NCI-H524 (cell line): ENCODE results near the gene ROBO1.
"Not testable (repeated sequence)": the region's sequence is repeated elsewhere in the genome, so short reads cannot be mapped to it uniquely, and the experiment has no call there.

ENCODE experiments used
- DNase-seq, 2 experiments: peaks; one replicate each; lab custom pipeline; 2025; lab: John Stamatoyannopoulos, UW

Gene ROBO1

DNA sequence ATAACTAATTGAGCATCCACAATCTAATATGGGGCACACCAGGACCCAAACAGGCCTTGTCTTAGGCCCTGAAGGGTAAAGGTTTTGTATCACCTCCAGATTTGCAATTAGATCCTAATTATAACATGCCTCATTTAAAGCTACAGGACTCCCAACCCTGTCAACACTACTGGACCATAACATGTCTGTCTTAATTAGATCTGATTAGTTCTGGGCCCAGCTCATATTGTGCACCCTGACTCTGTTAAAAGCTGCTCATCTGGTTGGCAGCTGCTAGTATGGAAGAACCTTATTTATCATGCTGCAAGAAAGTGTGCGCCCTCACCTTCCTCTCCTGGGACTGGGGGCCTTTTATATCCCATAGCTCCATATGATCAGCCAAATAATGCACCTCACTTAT is 457.8 kb downstream of the ROBO1 start:
- no peak for DNase-seq

DNA sequence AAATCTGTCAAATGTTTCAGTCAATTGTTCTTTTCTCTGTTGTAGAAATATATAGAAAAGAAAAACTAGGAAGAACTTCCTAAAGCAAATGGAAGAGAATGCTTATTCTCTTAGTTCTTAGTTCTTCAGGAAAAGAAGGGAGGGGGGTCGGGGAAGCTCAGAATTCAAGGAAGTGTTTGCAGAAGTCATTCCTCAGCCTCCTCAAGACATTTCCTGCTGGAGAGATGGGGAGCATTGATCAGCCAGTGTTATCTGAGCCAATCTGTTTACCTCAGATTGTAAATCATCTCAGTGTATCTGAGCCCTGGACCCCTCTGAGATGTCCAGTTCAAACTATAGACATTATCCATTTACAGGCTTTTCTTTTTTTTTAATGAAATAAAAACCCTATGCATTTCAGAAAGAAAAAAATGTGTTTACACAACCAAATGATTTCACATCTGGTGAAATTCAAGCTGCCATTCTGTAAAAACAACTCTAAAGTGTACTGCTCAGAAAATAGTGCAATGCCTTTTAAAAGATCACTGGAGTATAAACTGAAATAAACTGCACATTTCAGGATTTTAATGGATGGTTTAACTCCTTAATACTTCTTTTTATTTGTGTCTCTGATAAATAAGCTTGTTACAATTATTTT is 460.7 kb downstream of the ROBO1 start:
- no peak for DNase-seq

DNA sequence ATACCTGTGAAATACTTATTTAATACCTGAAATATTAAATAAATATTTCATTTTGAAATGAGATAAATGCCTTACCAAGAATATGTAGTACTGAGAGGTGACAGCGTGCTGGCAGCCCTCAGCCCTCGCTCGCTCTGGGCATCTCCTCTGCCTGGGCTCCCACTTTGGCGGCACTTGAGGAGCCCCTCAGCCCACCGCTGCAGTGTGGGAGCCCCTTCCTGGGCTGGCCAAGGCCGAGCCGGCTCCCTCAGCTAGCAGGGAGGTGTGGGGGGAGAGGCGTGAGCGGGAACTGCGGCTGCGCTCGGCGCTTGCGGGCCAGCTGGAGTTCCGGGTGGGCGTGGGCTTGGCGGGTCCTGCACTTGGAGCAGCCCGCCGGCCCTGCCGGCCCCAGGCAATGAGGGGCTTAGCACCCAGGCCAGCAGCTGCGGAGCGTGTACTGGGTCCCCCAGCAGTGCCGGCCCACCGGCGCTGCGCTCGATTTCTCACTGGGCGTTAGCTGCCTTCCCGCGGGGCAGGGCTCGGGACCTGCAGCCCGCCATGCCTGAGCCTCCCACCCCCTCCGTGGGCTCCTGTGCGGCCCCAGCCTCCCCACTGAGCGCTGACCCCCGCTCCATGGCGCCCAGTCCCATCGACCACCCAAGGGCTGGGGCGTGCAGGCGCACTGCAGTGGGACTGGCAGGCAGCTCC is 467.7 kb downstream of the ROBO1 start:
- DNase-seq, result not testable (repeated sequence)

DNA sequence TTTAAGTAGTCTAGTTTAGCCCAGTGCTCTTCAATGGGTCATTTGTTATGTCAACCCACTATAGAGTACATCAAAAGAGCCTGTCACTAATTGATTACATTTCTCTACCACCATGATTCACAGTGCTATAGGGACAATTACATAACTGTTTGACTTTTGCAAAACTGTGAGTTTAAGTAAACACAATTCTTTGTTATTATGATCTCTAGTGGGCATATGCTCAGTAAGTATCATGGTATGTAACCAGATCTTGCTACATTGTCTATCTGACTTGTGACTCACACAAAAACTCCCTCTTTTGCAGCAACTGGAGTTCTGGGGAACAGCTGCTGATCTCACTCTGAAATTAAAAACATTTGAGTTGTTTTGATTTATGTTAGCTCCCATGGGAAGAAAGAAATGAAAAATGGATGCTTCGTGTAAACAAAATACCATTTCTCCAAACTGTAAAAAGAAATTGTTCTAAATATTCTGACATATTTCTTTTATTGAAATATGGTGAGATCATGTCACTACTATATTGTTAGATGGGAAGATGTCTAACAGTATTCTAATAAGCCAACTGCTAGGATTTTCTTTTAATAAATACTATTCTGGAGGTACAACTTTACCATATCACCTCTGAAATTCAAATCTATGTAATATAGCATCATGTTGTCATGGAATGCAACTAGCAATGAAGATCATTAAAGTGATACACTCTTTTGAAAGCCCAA is 470.4 kb downstream of the ROBO1 start:
- DNase-seq, result peak in 1 of 2 experiments; percentile 60

DNA sequence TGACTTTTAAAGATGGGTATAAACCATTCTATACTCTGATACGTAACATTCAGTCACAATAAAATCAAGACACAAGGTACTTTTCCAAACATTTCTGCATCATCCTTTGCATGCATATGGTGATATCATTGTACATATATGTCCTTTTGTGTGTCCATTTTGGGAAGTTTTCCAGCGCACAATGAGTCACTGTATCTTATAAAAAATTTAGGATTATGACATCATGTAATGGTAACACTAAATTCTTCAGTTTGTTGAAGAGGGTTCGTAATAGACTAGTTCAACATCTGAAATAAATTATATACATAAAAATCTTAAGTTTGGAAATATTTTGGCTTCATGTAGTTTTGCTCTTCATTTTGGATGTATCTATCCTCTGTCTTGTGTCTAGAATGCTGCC is 480.9 kb downstream of the ROBO1 start:
- DNase-seq, result no peak

DNA sequence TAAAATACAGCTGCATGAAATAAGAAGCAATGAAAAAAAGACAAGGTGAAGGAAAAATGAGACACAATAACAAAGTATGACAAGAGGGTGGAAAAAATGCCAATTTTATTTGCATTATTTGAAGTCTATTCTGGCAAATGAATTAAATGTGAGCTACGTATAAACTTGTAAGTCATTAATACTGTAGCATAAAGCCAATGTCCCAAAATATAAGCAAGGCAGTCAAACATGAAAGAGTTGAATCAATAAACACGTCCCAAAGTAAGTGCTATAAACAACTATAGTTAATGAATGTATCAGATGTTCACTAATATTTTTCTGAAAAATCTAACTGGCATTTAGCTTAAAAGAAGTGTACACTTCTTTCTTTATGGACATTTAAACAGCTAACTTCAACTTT is 481.9 kb downstream of the ROBO1 start:
- no peak for DNase-seq

DNA sequence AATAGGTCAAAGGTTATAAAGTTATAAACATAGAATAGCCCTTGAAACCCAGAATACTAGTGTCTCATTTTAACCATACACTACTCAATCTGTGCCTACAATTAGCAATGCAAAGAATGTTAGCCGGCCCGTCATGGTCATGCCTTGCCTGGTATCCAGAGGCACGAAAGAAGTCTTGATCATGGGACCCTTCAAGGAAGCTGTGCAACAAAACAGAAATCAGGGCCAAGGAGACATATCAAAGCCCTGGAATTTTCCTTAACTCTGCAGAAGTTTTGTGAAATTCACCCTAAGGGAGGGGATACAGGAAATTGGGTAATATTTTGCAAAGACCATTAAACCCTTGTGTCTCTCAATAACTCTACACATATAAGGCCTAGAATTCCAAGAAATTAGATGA is 482.4 kb downstream of the ROBO1 start:
- DNase-seq, result no peak

DNA sequence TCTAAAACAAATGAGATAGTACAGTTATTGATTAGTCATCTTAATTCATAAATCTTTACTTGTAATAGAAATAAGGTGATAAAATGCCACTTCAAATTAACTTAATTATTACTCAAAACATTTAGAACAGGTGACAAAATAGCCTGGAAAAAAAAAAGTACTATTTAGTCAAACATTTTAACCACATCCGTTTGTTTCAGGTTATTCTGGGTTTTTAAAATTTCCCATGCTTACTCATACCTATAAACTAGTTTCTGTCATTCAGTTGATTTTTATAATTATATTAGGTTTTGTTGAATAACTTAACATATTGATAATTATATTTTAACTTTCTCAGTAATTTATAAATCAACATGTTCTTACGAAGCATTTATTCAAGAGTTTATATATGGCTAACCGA is 483.0 kb downstream of the ROBO1 start:
- DNase-seq, result no peak

DNA sequence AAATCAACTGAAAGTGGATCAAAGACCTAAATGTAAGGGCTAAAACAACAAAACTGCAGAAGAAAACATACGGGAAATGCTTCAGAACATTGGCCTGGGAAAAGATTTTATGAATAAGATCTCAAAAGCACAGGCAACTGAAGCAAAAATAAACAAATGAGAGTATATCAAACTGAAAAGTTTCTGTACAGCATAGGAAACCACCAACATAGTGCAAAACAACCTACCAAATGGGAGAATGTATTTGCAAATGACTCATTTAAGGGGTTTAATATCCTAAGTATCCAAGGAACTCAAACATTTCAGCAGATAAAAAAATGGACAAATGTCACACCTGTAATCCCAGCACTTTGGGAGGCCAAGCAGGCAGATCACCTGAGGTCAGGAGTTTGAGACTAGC is 489.1 kb downstream of the ROBO1 start:
- DNase-seq, result no peak

DNA sequence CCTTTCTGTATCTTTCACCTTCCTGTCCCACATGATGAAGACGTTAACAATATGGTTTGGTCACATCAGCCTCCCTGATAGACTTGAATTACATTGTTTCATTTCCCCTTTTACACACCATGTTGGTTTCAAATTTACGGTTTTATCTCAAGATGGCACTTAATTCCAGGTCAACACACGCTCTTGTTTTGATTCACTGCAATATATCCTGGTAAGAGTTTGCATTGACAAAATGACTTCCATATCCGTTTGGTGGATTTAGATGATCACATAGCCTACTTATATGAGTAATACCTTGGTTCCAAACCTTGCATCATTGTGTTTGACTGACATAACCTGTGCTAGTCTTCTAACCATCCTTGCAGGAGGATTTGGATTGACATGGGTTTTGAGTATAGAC is 499.4 kb downstream of the ROBO1 start:
- no peak for DNase-seq

DNA sequence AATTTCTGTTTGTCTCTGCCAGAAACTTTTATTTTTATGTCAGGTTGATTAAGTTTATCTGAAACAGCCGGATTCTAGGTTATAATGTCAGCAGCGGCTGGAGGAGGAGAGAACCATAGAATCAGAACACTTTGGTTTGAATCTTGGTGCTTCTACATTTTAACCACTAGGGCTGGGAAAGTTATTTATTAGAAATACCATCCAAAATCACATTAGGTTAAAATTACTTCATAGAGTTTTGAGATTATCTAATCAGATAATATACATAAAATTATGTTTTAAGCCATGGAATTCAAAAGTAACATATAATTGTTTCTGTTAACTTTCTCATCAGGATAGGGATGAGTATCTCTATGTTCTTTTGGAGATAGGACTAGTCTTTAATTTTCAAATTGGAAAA is 502.9 kb downstream of the ROBO1 start:
- DNase-seq, result no peak

DNA sequence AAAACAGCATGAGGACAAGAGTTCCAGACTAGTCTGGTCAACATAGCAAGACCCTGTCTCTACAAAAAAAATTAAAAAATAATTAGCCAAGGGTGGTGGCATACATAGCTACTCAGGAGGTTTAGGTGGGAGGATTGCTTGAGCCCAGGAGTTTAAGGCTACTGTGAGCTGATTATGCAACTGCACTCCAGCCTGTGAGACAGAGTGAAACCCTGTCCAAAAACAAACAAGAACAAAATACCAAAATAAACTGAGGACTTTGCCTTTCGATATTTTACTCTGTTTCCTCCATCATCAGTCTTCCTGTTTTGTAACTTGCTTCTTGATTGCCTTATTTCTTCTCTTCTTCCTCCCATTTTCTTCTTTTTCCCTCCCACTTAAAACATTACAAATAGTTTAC is 504.4 kb downstream of the ROBO1 start:
- DNase-seq, result no peak

DNA sequence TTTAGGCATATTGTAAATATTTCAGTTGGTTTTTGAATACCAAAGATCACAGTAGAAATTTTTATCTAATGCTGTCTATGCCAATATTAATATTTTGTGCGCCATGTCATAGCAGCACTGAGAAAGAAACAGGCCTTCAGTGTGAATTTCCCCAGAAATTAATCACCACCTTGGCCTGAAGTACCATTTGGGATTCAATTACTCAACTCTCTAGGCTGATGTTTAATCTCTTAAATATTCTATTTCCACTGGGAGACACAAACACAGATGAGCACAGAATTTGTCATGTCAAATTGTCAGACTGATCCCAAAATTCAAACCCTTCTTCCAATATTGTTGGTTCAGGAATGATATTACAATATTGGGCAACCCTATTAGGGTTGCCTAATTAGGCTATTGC is 509.3 kb downstream of the ROBO1 start:
- no peak for DNase-seq

DNA sequence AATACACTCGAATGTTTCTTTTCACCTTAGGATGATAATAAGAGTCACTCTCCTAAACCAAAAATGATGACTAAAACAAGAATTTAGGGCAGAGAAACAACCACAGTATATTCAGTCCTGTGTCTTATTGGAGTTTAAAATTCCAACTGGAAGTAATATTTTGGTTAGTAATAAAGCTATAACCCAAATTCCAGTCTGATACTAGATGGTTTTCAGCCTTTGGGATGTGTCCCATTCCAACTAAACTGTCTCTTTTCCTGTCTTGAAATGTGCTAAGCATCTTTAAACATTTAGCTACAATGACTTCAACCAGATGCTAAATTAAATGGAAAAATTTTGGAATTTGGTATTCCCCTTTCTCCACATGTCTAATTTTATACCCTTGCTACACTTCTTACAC is 510.0 kb downstream of the ROBO1 start:
- no peak for DNase-seq

DNA sequence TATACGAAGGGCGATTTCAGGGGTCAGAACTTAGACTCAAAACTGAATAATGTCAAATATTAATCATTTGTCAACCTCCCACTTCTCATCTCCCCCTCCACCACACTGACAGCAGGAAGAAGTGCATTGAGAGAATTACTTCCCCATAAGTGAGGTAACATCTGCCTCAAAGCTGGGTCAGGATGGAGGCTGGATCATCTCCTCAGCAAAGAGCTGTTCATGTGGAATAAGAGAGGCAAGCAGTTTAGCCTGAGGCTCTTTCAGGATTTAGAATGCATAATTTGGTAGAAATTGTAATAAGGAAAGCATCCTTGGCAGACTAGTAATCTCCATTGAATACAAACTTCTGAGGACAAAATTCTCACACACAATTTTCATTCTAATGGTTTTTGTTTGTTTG is 512.1 kb downstream of the ROBO1 start:
- peak in 1 of 2 experiments; percentile 38 for DNase-seq

DNA sequence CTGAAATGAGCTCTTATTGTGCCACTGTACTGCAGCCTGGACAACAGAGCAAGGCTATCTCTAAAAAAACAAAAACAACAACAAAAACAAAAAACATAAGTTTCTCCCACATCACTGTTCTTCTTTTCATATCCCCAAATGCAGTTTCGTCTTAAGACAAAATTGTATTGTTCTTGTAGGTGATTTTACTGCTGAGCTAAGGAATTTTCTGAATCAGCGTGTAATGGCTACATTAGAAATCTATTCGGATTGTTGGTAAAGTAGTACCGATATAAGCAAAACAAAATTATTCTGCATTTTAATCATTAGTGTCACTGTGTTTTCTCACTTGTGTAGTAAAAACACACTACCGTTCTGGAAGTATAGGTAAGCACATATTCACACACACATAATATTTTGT is 512.5 kb downstream of the ROBO1 start:
- no peak for DNase-seq

DNA sequence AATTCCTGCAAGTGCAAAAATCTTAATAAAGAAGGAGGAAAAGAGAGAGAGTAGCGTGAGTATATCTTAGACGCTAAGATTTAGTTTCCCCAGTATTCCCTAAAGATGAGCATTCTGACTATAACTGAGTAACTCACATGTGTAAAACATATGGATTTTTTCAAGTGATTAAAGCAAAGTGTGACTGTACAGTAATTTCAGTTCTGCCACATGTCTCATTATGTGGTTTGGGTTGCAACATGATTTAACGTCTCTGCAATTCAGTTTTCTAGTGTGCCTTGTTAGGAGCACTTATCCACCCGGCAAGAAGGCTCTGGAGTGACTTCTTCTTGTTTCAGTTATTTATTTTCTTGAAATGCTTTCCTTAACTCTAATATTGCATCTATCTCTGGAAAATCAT is 514.1 kb downstream of the ROBO1 start:
- DNase-seq, result no peak

DNA sequence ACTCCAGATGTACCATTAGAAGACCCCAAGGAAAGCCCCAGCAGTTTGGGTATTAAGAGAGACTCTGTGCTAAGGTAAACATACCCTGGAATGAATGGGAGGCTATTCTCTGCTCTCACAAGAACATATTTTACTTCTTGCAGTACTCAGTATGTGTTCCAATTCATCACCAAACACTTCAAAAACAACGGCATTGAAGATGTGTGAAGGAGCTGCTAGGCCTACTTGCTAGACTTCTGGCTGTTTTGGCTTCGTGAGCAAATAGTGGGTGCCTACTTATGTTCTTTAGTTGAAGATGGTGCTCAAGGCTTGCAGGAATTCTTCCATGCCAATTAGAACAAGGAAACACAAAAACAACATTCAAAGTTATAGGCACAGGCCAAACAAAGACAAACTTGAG is 514.5 kb downstream of the ROBO1 start:
- DNase-seq, result no peak

DNA sequence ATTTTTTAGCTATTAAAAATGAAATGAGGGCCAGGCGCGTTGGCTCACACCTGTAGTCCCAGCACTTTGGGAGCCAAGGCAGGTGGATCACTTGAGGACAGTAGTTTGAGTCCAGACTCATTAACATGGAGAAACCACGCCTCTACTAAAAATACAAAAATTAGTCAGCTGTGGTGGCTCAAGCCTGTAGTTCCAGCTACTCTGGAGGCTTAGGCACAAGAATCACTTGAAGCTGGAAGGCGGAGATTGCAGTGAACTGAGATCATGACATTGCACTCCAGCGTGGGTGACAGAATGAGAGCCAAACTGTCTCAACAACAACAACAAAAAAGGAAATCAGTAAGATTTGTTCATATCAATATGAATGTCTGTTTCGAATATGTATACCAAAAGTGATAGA is 517.1 kb downstream of the ROBO1 start:
- DNase-seq, result no peak

DNA sequence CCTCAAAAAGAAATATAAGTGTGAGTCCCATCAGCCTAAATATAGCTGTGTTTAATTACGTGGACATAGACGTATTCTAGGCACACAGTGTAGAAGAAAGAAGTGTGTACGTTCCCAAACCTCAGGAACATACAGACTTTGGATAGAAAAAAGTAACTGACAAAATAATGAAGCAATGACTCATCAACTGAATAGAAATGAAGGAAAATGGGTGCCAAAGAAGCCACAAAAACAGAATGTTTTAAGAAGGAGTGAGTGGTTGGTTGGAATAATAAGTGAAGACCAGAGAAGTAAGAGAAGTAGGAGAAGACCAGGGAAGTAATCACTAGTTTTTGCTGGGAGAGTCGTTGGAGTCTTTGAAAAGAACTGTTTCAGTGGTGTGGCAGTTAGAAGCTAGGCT is 518.1 kb downstream of the ROBO1 start:
- DNase-seq, result no peak

DNA sequence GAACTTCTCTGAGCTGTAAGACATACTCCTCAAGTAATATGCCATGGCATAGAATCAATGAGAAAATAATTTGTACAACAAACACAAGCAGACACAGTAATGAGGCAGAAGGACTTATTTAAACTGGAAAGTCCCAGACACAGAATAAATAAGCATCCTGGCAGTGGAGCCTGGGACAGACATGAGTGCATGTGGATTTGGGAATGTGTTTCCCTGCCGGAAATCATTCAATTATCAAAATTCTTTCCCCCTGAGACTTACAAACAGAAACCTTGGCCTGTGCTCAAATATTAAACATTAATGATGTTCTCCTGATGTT is 520.1 kb downstream of the ROBO1 start:
- DNase-seq, result no peak

DNA sequence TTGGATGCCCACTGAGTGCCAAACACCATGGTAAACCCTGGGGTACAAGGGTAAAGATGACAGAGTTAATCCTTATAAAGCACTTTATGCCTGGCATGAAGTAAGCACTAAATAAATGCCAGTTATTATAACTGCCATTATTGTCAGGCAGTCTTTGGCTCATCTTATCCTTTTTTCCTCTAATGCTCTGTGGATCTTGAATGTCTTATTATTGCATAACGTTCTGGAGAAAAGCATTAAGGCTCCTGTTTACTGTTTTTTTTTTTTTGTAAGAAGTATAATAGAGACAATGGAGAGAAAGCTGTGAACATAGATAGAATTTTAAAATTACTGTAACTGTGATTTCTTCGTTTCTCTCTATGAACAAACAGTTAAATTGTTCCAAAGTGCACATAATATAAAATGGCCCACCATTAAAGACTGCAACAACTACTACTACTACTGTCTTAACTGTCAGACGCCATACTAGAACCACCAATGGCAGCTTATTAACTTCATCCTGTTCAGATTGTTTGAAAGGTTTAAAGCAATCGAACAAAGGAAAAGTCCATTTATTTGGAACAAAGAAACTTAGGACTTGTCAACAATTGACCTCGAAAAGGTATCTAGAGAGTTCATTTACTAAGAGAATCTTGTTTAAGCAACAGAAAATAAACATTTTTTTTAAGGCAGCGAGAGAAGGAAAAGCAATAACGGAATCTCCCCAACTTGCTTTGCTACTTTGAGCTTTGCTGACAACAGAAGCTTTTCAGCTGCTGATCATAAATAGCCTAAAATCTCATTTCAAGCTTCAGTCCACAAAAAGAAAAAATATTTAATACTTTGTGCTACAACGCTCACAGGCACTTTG is 520.7 kb downstream of the ROBO1 start:
- DNase-seq, result no peak
